MM.1S (cell line): ENCODE data around the gene PRPF19.

Experiments used
- DNase-seq: peaks from one replicate; pipeline ENCODE4 v3.0.0-alpha.2; 2015
- H2AFZ ChIP-seq: fragments of 300-600 bp; sonication (generic); 2 replicates; pipeline ENCODE4 v1.6.0; 2016; ENCODE audit warnings: antibody characterized with exemption, low read length
- H3F3A ChIP-seq: fragments of 300-600 bp; sonication (generic); 2 replicates; pipeline ENCODE4 v1.6.1; 2016; ENCODE audit warnings: mild to moderate bottlenecking, antibody characterized with exemption, low read length, moderate library complexity, mixed read lengths; ENCODE audit not compliant: insufficient read depth
- H3K27ac ChIP-seq: fragments of 300-600 bp; sonication (generic); 2 replicates; pipeline ENCODE4 v1.5.1; 2016; ENCODE audit warnings: mild to moderate bottlenecking, low read length
- H3K27me3 ChIP-seq: fragments of 300-600 bp; sonication (generic); replicated peaks from 2 replicates; pipeline ENCODE4 v1.6.0; 2016; ENCODE audit warnings: low read length; ENCODE audit not compliant: insufficient read depth
- H3K36me3 ChIP-seq: fragments of 300-600 bp; sonication (generic); replicated peaks from 2 replicates; pipeline ENCODE4 v1.6.1; 2016; ENCODE audit warnings: mild to moderate bottlenecking, low read length, mixed read lengths; ENCODE audit not compliant: insufficient read depth
- H3K4me1 ChIP-seq: fragments of 300-600 bp; sonication (generic); 2 replicates; pipeline ENCODE4 v1.6.1; 2016; ENCODE audit warnings: low read length, mixed read lengths
- H3K4me2 ChIP-seq: fragments of 300-600 bp; sonication (generic); 2 replicates; pipeline ENCODE4 v1.6.0; 2016; ENCODE audit warnings: low read depth, low read length
- H3K4me3 ChIP-seq: fragments of 300-600 bp; sonication (generic); 2 replicates; pipeline ENCODE4 v1.5.1; 2016; ENCODE audit warnings: low read length, mixed read lengths
- H3K79me2 ChIP-seq: fragments of 300-600 bp; sonication (generic); 2 replicates; pipeline ENCODE4 v1.6.1; 2016; ENCODE audit warnings: mixed run types, low read length, mixed read lengths
- H3K9ac ChIP-seq: fragments of 300-600 bp; sonication (generic); 2 replicates; pipeline ENCODE4 v1.6.1; 2016; ENCODE audit warnings: low read length, mixed read lengths
- H3K9me2 ChIP-seq: fragments of 300-600 bp; sonication (generic); replicated peaks from 2 replicates; pipeline ENCODE4 v1.6.1; 2016; ENCODE audit warnings: mild to moderate bottlenecking, low read length, mixed read lengths; ENCODE audit not compliant: insufficient read depth
- H3K9me3 ChIP-seq: fragments of 300-600 bp; sonication (generic); replicated peaks from 2 replicates; pipeline ENCODE4 v1.6.1; 2016; ENCODE audit warnings: mild to moderate bottlenecking, low read length, mixed read lengths; ENCODE audit not compliant: insufficient read depth
- H4K20me1 ChIP-seq: fragments of 300-600 bp; sonication (generic); 2 replicates; pipeline ENCODE4 v1.6.1; 2016; ENCODE audit warnings: mild to moderate bottlenecking, low read length, moderate library complexity, mixed read lengths; ENCODE audit not compliant: insufficient read depth
- EZH2 ChIP-seq: fragments of 300-600 bp; sonication (generic); optimal IDR thresholded peaks from 2 replicates; pipeline ENCODE3; 2017; ENCODE audit warnings: low read depth, mild to moderate bottlenecking, antibody characterized with exemption, low read length, mixed read lengths
- EZH2phosphoT487 ChIP-seq: fragments of 300-600 bp; sonication (generic); IDR thresholded peaks from 2 replicates; pipeline ENCODE4 v1.6.1; 2018; ENCODE audit warnings: antibody characterized with exemption, low read length
- TF ChIP-seq, protein P1 (sequence below): fragments of 300-600 bp; sonication (generic); IDR thresholded peaks from 2 replicates; pipeline ENCODE4 v1.5.1; 2016; ENCODE audit warnings: antibody characterized with exemption, low read length, mixed read lengths

The PRPF19 gene

DNA sequence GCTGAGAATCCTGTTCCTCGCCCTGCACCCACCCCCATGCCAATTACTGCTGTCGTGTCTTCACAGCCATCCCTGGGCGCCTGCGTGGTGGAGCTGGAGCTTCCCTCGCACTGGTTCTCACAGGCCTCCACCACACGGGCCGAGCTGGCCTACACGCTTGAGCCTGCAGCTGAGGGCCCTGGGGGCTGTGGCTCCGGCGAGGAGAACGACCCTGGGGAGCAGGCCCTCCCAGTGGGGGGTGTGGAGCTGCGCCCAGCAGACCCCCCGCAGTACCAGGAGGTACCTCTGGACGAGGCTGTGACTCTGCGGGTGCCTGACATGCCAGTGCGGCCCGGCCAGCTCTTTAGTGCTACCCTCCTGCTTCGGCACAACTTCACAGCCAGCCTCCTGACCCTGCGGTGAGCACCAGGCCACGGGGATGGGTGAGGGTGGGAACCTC, 22.2 kb upstream of the PRPF19 start:
- Histone ChIP-seq H3K4me2 (no peak overlapping the region), H3K4me1 (no peaks in the 10 kb centered on the region), H3K27me3 (peaks cover 26% of the 10 kb centered on the region), H3K27ac (no peak overlapping the region), H3K9me3 (no peaks in the 10 kb centered on the region), H3F3A (peaks cover 4% of the 10 kb centered on the region; the same call in 1 of the 2 replicates), H2AFZ (no peak overlapping the region), H3K4me3 (no peak overlapping the region), H3K79me2 (no peaks in the 10 kb centered on the region), H3K9me2 (no peaks in the 10 kb centered on the region), H3K9ac (no peak overlapping the region), H3K36me3 (no peaks in the 10 kb centered on the region), H4K20me1 (0 out of 2 replicates have a peak, but pooled peaks cover under 1% of the 10 kb centered on the region)
- no peak for DNase-seq
- TF ChIP-seq EZH2phosphoT487: no peak
- TF ChIP-seq EZH2: no peak
- TF ChIP-seq, protein P1, sequence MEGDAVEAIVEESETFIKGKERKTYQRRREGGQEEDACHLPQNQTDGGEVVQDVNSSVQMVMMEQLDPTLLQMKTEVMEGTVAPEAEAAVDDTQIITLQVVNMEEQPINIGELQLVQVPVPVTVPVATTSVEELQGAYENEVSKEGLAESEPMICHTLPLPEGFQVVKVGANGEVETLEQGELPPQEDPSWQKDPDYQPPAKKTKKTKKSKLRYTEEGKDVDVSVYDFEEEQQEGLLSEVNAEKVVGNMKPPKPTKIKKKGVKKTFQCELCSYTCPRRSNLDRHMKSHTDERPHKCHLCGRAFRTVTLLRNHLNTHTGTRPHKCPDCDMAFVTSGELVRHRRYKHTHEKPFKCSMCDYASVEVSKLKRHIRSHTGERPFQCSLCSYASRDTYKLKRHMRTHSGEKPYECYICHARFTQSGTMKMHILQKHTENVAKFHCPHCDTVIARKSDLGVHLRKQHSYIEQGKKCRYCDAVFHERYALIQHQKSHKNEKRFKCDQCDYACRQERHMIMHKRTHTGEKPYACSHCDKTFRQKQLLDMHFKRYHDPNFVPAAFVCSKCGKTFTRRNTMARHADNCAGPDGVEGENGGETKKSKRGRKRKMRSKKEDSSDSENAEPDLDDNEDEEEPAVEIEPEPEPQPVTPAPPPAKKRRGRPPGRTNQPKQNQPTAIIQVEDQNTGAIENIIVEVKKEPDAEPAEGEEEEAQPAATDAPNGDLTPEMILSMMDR: no peak

DNA sequence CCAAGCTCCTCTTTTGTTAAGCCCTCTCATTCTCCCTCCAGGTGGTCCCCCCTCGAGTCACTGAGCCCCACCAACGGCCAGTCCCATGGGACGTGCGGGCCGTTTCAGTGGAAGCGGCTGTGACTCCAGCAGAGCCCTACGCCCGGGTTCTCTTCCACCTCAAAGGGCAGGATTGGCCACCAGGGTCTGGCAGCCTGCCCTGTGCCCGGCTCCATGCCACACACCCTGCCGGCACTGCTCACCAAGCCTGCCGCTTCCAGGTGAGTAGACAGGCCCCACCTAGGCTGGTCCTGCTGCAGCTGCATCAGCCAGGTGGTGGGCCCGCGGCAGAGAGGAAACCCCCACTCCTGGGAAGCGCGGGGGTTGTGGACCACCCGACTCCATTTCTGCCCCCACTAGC, 21.2 kb upstream of the PRPF19 start:
- Histone ChIP-seq H3K4me1 (no peaks in the 10 kb centered on the region), H4K20me1 (peaks cover 4% of the 10 kb centered on the region; the same call in 1 of the 2 replicates), H3K36me3 (no peaks in the 10 kb centered on the region), H3K4me2 (no peak overlapping the region), H2AFZ (no peak overlapping the region), H3K9me2 (no peaks in the 10 kb centered on the region), H3K9me3 (no peaks in the 10 kb centered on the region), H3K27ac (no peak overlapping the region), H3K27me3 (peaks cover 26% of the 10 kb centered on the region), H3K9ac (no peak overlapping the region), H3K79me2 (no peaks in the 10 kb centered on the region), H3K4me3 (no peak overlapping the region), H3F3A (peaks cover 11% of the 10 kb centered on the region; the same call in 1 of the 2 replicates)
- TF ChIP-seq, protein P1: no peak
- TF ChIP-seq EZH2 (no peak), EZH2phosphoT487 (no peak)
- no peak for DNase-seq

DNA sequence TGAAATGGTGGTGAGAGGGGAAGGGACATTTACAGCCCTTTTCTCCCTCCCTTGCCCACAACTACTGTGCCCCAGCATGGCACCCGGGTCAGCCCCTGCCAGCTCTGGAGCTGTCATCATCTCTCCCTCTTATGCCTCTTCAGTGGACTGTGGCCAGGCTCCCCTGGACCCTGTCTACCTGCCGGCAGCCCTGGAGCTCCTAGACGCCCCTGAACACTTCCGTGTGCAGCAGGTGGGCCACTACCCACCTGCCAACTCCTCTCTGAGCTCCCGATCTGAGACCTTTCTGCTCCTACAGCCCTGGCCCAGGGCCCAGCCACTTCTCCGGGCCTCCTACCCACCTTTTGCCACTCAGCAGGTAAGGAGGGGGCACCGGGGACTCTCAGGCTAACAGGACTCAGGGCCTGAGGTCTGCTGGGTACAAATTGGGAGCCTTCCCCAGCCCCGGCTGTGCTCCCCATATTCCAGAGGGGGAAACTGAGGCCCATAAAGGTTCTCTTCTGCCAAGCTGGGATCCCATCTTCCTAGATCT, 20.7 kb upstream of the PRPF19 start:
- no peak overlapping the region for H2AFZ ChIP-seq
- TF ChIP-seq, protein P1: no peak
- TF ChIP-seq EZH2 (no peak), EZH2phosphoT487 (no peak)
- H3K9me2 ChIP-seq: no peaks in the 10 kb centered on the region
- peaks cover 26% of the 10 kb centered on the region for H3K27me3 ChIP-seq
- DNase-seq: no peak
- no peak overlapping the region for H3K27ac ChIP-seq
- H3K36me3 ChIP-seq: no peaks in the 10 kb centered on the region
- H3K4me3 ChIP-seq: no peak overlapping the region
- peaks cover 4% of the 10 kb centered on the region; the same call in 1 of the 2 replicates for H4K20me1 ChIP-seq
- peaks cover 13% of the 10 kb centered on the region; the same call in 1 of the 2 replicates for H3F3A ChIP-seq
- no peak overlapping the region for H3K4me2 ChIP-seq
- H3K9me3 ChIP-seq: no peaks in the 10 kb centered on the region
- no peak overlapping the region for H3K9ac ChIP-seq
- H3K4me1 ChIP-seq: no peaks in the 10 kb centered on the region
- no peaks in the 10 kb centered on the region for H3K79me2 ChIP-seq
